GM19463 (cell line): ENCODE data around the gene PIGX.
"Not testable (repeated sequence)": the region's sequence is repeated elsewhere in the genome, so short reads cannot be mapped to it uniquely, and the experiment has no call there.

Experiments used
- ATAC-seq: cut with Tn5 transposase; IDR thresholded peaks from one replicate; pipeline ENCODE4 v1.9.1; 2021; ENCODE audit warnings: mild to moderate bottlenecking, moderate library complexity; ENCODE audit not compliant: unreplicated experiment

Gene PIGX

DNA sequence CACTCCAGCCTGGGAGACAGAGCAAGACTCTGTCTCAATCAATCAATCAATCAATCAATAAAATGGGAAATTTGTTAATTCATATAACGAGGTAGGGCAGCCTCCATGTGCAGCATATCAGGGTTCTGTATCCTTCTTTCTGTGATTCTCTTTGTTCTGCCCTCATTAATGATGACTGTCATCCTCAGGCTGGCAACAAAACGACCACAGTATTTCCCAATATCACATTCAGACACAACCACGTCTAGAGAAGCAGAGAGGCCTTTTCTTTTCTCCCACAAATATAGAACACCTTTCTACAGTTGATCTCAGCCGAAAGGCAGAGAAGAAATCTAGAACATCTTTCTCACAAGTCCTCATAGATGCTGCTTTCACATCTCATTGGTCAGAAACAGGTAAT is 11.4 kb upstream of the PIGX start:
- no peak for ATAC-seq

DNA sequence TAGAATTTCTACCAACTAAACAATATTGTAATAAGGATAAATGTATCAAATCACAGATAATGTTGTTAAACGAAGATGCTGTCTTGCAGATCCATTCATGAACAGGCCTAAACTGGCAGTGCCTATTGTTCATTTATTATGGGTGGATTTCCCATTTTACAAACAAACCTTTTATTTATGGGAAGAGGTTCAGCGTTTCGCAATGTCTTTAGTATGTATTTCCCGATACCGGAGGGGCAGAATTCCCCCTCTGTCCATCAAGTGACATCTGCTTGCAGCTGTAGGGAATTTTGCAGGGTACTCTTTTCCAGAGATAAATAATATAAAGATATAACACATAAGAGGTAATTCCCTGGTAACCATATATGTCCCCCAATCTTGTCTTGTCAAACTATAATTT is 5.8 kb upstream of the PIGX start:
- no peak for ATAC-seq

DNA sequence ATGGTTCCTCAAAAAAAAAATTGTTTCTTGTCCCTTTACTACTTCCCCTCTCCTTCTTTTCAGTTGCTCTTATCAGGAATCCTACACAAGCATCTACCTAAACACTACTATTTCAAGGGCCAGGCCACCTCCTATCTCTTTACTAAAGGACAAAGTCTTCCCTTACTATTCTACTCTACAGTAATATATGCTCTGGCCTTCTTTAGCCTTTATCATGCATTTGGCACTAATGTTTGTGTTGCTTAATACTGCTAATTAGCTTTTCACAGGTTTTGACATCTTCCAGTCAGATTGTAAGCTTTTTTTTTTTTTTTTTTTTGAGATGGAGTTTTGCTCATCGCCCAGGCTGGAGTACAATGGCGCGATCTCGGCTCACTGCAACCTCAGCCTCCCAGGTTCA is 5.4 kb upstream of the PIGX start:
- no peak for ATAC-seq

DNA sequence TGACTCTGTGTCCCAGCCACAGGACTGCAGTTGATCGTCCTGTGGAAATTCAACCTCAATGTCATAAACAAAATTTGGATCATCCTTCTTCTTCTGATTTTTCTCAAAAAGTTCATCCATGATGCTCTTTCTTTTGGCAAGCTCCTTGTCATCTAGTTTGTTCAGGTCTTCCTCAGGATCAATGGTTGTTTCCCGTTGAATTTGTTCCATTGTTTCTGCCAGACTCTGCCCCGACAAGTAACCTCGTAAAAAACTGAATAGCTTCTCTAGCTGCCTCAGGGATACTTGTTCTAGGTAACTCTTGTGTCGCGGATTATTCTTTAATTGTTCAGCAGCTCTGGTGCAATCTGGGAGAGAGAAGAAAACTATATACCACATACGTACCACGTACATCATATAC is 4.6 kb upstream of the PIGX start:
- no peak for ATAC-seq

DNA sequence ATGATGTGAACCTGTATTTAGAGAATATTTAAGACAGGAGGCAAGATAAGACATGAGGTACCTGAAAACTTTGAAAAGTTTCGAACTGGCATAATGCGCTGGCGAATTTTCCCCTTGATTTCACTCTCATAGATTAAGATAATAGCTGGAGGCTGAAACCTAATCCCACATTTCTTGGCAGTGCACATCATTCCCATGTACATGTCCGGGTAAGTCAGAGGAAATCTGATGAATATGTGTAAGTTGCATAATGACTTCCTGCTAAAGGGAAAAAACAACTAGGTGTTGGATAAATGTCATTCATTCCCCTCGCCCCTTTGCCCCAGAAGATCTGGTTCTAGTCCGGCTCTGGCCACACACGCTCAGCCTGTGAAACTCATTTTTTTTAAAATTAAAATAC is 3.7 kb upstream of the PIGX start:
- no peak for ATAC-seq

DNA sequence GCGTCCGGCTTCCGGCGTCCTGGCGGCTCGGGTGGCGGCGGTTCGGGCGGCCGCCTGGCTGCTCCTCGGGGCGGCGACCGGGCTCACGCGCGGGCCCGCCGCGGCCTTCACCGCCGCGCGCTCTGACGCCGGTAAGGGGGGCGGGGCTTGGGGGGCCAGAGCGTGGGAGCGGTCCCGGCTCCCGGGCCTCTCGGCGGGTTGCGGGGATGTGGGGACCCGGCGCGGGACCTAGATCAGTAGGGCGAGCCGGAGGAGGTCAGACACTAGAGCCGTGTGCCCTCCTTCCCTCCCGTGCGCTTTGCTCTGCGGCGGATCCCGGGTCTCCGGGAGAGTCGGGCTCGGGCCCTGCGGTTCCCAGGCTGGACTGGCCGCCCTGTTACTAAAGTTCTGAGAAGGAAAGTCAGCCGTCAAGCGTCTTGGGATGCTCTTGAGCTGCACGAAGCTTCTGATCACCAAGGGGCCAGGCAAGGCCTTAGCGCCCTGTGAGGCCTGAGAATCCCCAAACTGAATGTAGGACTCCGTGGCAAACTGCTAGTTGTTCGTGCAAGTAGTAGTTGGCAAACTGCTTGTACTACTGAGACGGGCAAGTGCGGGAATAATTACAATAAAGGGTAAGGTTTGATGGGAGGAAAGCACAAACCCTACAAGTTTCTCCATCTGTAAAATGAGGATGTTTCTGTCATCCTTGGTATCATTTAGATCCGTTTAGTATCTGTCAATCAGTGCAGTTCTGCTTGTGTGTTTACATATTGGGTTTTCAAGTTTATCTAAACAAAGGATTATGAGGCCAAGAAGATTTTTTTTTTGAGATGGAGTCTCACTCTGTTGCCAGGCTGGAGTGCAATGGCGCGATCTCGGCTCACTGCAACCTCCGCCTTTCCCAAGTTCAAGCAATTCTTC is 587 bp downstream of the PIGX start:
- peak; percentile 47 for ATAC-seq

DNA sequence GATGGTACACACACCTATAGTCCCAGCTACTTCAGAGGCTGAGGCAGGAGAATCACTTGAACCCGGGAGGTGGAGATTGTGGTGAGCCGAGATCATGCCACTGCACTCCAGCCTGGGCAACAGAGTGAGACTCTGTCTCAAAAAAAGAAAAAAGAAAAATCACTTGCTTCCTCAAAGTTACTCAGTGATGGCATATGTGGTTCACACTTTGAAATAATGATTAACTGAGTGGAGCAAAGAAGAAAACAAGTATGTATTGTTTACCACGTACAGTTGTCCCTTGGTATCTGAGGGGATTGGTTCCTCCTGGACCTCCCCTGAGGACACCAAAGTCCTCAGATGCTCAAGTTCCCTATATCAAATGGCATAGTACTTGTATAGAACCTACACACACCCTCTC is 5.0 kb downstream of the PIGX start:
- not testable (repeated sequence) for ATAC-seq

DNA sequence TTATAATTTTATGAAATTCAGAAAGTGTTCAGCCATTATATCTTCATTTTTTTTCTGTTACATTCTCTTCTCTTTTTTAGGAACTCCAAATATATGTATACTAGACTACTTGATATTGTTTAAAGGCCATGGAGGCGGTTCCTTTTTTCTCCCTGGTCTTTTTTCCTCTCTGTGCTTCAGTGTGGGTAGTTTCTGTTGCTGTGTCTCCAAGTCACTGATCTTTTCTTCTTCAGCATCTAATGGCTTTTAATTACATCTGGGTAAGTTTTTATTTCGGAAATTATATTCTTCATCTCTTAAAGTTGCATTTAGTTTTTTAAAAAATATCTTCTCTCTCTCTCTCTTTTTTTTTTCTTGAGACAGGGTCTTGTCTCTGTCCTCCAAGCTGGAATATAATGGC is 8.9 kb downstream of the PIGX start:
- ATAC-seq: no peak

DNA sequence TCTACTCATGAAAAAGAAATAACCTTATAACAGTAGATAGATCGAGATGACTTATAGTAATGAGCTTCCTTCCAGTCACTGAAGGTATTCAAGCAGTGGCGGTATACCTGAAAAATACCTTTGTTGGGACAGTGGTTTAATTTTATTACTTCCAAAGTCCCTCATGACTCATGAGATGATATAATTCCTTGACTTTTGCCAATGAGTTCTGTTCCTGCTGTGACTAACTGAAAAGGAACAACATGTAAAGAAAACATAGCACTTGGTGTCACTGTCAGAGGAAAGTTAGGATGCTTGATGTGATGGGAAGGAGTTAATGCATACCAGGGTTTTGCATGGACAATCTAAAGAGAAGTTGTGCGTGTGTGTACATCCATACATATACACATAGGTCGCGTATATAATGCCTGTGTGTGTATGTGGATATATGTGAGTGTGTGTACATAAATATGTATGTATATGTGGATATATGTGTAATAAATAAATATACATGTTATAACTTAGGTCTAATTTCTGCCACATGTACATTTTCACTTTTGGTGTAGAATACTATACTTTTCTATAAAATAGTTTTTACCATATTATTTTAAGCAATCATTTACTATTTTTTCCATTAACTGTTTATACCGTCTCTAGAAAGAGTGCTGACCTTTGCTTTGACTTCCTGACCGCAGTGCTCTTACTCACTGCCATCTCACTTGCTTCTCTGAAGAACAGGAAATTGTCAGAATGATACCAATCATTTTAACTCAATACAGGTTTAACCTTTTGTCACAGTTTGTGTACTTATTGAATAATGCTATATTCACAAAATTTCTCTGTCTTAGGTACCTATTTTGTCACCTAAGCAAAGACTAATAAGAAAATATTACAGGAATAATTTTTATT is 14.9 kb downstream of the PIGX start:
- ATAC-seq: no peak

DNA sequence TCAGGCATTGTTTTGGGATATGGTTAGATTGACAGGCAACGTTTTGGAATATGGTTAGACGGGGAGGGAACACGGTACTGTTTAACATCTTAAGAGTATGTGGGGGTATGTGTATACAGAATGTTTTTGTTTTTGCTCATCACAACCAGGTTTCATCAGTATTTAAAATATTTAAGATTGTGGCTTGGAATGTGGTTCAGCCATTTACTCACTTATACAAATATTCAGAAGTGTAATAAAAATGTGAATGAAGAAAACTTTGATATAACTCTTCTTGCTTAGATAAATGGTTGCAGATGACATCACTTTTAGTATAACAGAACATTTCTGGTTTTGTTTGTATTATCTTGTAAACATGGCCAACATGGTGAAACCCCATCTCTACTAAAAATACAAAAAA is 23.6 kb downstream of the PIGX start:
- ATAC-seq: no peak

DNA sequence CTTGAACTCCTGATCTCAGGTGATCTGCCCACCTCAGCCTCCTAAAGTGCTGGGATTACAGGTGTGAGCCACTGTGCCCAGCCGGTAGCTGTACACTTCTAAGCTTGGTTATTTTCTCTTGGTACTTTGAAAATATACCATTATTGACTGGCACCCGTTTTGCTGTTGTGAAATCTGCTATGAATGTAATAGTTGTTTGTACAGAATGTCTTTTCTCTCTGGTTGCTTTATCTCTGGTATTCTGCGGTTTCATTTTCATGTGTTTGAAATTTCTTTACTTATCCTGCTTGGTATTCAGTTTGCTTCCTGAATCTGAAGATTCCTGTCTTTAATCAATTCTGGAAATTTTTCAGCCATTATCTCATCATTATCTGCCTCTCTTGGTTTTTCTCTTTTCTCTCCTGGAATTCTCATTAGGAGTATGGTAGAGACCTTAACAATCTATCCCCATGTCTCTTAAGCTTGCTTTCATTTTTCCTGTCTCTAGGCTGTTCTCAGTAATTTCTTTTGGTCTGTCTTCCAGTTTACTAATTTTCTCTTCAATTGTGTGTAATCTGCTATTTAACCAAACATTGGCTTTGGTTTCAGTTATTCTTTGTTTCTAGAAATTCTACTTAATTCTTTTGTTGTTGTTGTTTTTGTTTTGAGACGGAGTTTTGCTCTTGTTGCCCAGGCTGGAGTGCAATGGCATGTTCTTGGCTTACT is 24.6 kb downstream of the PIGX start:
- no peak for ATAC-seq

DNA sequence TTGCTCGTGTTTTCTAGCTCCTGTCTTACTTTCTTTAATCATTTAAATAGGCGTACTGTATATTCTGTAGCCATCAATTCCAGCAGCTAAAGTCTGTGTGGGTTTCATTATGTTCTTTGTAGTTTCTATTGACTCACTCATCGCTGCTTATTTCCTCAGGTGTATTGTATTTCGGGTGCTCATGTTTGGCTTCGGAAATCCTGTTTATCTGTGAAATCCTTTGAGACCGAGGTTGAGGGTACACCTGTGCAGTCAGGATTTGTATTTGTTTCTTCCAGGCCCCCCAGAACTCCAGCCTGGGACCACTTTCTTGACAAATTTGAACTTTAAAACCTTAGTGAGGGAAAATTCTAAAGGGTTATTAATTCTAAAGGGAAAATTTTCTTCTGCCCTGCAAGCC is 25.5 kb downstream of the PIGX start:
- ATAC-seq: no peak

DNA sequence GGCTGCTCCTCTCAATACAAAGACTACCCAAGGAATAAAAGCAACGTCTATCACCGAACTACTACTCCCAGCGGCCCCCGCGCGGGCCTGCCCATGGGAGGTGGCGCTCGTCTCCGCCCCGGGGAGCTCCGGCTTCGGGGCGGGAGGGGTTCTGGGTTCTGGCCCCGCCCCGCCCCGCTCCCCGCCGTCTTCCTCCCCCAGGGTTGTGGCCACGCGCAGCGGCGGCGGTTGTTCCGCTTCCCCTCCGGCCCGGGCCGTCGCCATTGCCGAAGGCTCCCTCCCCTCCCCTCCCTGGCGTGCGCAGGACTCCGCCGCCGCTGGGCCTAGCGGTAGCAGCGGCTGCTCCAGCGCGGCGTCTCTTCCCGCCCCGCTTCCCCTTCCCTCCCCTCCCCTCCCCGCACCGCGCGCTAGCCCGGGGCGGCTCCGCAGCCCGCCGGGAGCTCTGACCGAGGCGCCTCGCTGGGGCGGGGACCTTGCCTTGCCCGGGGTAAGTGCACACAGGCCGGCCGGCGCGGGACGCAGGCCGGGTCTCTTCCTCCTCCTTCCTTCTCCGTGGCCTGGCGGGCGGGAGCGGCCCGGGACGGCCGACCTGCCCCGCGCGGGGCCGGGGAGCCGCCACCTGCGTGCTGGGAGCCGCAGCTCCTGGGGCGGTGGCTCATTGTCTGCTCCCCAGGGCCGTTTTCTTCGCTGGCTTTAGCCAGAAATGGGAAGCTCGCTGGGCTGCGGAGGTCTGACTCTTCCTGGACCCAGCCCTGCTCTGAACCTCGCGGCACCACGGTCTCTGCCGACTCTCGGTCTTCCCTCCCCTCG is 27.7 kb downstream of the PIGX start, which contains the start of gene PAK2:
PAK2 (plus strand) TSS at position 187 of the 810 bp plus-strand sequence. CDS start 42,790 bp downstream, outside the sequence.
- peak; percentile 95 for ATAC-seq

DNA sequence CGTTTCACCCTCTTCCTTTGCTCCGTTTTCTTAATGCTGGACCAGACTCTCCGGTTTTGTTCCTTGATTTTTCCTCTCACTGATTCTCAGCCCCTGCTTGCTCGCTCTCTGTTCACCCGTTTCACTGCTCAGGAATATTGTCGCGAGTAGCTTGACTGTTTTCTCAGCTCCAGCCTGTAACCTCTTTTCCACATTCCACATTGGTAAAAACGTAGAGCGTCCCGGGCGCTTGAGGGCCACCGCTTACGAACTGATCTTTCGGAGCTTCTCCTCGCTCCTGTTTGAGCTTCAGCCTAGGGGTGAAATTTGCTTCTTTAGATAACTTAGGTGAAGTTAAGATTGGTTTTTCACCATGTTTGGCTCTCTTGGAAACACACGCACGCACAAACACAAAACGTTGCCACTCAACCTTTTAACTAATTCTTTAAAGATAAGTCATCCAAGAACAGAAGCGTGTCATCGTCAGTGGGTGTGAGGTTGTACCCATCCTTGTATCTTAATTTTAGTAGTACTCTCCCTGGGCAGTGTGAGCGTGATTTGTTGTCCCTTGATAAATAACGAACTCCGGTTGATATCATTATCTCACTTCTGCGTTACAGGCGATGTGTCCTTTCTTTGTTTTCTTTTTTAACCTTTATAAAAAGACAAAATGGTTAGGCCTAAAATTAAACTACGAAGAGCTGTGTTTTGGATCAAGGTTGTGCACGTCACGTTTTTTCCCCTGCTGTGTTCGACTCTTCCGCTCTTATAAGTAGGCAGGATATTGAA is 28.5 kb downstream of the PIGX start:
- ATAC-seq: no peak

DNA sequence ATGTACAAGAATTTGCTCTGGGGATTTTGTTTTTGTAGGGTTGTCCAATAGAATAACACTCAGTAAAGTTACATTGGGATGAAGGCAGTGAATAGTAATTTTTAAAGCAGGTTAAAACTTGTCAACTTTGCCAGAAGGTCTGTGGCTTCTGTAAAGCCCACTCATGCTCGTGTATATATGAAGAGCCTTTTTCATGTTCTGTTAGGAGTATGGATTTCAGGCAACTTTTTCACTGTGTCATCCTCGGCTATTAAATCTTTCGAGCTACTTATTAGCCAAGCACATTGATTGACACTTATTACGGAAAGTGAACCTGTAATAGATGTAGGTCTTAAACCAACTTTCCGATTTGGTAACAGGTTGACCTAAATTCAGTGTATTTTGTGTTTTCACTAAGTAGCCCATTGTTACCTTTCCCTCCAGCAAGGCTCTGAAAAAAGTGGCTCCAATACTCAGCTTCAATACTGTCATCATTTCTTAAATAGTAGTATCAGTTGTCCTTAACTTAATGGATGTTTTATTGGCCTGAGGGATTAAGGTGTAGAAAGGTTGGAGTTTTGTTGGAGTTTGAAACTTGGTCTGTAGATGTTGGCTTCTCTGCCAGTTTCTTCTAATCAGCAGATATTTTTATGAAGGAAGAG is 29.2 kb downstream of the PIGX start:
- no peak for ATAC-seq

DNA sequence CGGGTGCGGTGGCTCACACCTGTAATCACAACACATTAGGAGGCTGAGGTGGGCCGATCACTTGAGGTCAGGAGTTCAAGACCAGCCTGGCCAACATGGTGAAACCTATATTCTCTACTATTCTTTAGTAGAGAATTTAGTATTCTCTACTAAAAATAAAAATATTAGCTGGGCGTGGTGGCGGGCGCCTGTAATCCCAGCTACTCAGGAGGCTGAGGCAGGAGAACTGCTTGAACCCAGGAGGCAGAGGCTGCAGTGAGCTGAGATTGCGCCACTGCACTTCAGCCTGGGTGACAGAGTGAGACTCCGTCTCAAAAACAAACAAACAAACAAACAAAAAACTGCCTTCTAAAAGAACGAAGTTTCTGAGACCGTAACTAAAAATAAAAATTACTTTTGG is 31.4 kb downstream of the PIGX start:
- not testable (repeated sequence) for ATAC-seq

DNA sequence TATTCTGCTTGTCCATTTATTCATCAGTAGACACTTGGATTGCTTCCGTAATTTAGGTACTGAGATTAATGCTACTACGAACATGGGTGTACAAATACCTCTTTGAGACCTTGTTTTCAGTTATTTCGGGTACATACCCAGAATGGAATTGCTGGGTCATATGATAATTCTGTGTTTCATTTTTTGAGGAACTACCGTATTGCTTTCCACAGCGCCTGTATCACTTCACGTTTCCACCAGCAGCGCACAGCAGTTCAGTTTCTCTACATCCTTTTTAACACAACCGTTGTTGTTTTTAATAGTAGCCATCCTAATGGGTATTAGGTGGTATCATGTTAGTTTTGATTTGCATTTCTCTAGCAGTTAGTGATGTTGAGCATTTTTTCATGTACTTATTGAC is 36.9 kb downstream of the PIGX start:
- ATAC-seq: peak; percentile 71

DNA sequence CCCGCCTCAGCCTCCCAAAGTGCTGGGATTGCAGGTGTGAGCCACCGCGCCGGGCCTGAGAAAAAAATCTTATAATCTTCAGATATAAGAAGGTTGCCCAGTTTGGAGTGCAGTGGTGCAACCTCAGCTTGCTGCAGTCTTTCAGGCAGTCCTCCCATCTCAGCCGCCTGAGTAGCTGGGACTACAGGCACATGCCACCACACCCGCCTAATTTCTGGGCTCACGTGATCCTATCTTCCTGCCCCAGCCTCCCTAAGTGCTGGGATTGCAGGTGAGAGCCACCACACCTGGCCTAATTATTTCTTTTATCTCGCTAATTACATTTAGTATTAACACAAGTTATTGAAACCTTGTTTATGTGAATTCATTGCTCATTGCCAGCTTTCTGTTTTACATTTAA is 41.0 kb downstream of the PIGX start:
- ATAC-seq: no peak
